Activated naive CD4-positive, alpha-beta T cell treated with Interleukin-2 at 50 U/mL for 16 hours (primary cell): ENCODE measurements around the gene DMD.
"Not testable (repeated sequence)": the region's sequence is repeated elsewhere in the genome, so short reads cannot be mapped to it uniquely, and the experiment has no call there.

Experiments used
- DNase-seq: peaks from one replicate; pipeline ENCODE4 v3.0.0-alpha.2; 2020

The DMD gene

DNA sequence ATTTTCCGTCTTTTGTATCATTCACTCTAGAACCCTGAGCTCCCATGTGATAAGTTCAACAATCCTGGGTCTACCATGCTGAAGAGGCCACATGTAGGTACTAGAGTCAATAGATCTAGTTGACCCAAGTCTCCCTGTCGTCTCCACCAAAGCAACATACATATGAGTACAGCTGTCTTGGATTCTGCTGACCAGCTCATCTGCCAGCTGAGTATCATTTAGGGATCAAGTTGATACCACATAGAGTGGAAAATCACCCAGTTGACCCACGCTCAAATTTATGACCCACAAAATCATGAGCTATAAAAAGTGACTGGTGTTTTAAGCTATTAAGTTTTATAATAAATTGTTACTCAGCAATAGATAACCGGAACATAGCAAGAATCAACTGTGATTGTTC, 61.8 kb downstream of the DMD start:
- DNase-seq = no peak

DNA sequence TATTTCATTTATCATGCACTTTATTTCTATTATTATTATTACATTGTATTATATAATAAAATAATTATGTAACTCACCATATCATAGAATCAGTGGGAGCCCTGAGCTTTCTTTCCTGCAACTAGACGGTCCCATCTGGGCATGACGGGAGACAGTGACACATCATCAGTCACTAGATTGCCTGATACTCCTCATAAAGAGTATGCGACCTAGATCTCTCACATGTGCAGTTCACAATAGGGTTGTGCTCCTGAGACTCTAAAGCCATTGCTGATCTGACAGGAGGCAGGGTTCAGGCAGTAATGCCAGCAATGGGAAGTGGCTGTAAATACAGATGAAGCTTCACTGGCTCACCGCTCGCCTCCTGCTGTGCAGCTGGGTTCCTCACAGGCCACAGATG, 62.3 kb downstream of the DMD start:
- no peak for DNase-seq

DNA sequence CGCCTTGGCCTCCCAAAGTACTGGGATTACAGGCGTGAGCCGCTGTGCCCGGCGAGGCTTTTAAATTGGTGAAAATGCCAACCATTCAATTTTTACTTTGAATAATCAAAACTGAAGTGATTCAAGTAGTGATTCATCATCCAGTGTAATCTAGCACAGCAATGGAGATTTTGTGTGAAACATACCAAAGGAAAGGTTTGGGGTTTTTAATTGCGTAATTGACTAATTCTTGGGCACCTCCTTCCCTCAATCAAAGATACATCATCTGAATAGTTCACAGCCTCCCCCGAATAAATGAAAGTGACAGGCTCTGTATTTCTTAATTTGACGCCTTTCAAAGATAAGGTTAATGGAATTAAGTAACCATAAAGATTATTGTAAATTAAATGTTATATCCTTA, 69.0 kb downstream of the DMD start:
- DNase-seq = no peak

DNA sequence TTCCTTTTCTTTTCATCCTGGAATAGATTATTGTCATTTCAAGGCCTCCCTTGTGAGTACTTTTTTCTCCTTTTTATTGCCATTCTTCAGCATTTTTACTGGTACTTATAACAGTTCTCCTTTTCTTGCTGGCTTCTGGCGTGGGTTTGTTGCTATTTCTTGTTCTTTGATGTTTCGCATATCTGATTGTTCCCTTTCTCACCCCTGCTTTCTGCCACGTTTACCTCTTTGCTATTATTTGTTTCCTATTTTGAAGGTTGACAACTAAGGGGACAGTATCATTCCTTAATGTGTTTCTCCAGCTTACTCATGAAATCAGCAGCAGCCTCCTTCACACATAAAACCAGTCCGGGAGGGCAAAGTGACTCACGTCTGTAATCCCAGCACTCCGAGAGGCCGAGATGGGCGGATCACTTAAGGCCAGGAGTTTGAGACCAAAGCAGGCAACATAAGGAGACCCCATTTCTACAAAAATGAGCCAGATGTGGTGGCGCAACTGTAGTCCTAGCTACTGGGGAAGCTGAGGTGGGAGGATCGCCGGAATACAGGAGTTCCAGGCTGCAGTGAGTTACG, 72.6 kb downstream of the DMD start:
- no peak for DNase-seq

DNA sequence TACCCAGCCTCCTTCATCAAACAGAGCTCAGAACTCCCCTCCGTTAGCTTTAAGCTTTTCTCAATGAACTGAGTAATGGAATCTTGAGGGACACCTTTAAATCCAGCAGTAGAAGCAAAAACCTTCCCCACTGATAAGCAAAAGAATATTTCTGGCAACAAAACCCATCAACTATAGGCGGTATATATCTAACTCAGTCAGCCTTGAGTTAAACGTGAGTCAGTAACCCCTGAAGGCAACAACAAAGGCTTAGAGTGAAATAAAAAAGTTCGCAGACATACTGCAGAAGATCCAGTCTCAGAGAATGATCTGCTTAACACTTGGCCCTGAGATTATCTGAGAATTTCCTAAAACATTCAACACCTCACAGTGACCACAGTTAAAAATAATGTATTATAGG, 77.2 kb downstream of the DMD start:
- DNase-seq = no peak

DNA sequence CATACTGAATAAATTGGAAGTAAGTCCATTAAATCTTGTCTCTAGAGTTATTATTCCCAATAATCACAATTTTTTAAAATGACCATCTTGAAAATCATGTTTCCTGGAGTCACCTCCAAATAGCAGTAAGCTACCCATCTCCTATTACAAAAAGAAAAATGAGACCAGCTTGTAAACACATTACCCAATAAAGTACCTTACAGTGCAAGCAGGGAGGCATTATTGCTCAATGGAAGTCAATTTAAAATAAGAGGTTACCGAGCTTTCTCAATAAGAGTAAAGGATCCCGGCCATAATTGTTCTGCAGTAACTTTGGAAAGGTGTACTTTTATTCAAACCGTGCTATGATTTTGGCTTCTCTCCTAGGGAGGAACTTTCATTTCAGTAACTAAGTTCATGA, 78.0 kb downstream of the DMD start:
- DNase-seq = no peak

DNA sequence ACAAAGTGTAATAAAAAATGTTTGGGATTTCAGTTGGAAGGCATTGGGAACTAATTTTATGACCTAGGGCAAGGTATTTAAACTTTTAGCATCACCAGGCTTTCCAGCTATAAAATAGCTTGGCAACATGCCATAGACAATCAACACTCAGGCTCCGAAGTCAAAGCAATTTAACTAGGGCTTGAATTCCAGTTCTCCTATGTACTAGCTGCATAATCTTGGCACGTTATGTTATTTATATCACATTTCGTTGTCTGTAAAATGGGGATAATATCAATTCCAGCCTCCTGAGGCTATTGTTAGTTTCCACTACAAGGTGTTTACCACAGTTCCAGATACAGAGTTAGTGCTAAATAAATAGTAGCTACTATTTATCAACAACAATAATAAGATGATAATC, 78.8 kb downstream of the DMD start:
- DNase-seq = no peak

DNA sequence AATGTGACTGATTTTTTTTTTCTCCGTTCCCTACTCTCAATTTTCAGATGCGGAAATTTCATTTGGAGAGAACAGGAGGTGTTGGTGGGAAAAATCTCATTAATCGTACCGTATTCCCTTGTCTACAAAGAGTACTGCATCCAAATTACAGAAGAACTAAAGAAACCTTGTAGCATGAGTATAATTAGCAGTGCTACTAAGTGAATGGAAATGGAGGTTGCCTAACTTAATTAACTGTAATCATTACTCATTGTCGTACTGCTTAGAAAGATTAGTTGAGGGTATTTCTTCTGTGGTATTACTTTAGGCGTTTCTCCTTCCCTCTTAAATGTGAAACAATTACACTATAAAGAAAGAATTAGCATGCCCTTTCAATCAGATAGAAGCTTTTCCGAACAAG, 81.7 kb downstream of the DMD start:
- DNase-seq = no peak

DNA sequence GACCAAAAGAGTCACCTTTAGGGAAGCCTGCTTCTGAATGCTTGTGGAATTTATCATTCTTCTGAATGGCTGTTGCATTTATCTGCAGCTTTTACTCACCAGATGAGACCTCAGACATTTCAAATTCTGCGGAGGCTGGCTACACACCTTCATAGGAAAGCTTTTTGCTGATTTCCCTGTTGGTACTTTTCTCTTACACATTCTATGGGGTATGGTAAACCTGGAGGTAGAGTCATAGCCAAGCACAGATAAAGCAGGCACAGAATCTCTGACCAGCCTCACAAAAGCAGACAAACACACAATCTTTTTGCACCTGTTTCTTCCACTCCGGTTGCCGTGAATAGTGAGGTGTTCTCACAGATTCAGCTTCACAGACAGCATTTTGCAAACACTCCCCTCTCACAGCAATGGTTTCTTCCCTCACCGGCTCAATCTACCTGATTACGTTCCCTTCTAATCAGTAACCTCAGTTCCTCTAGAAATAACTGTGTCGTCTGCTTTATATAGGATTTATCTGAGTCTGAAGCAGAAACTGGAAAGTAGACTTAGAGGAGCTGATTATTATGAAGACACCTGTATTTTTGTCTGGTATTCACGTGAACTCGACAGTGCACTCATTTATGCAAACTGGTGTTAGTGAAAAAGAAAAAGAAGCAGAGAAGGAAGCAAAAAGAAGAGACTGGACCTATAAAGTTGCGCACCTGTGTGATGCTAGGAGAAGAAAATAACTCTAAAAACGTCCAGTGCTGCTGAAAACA, 83.1 kb downstream of the DMD start:
- no peak for DNase-seq

DNA sequence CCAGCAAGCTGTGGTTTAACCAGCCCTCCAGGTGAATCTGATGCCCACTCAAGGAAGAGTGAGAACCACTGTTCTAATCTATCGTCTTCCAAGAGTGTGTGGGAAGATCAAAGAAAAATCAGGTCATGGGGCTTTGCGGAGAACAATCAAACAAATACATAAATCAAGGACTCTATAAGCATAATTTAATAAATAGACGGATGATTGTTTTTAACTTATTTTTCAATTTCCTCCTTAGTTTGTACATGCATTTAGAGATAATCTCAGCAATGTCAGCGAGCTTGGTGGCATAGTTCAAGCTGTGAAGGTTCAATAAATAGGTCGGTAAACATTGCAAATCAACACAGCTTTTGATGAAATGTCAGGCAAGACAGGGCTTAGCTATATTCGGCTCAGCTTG, 84.9 kb downstream of the DMD start:
- no peak for DNase-seq

DNA sequence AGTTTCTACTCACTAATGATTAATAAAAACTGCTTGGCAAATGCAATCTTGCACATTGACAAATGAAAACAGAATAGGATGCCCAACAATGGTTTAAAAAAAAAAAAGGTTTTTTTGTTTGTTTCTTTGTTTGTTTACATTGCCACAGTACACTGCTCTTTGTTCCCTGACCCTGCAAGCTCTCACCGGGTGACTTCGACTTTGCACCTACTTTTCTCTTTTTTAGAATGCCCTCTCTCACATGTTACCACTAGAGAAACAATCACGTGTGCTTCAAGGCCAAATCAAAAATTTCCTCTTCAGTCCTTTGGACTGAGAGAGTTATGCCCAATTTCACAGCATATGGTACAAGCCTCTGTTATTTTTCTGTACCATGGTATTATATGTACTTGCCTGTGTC, 101.5 kb downstream of the DMD start:
- no peak for DNase-seq

DNA sequence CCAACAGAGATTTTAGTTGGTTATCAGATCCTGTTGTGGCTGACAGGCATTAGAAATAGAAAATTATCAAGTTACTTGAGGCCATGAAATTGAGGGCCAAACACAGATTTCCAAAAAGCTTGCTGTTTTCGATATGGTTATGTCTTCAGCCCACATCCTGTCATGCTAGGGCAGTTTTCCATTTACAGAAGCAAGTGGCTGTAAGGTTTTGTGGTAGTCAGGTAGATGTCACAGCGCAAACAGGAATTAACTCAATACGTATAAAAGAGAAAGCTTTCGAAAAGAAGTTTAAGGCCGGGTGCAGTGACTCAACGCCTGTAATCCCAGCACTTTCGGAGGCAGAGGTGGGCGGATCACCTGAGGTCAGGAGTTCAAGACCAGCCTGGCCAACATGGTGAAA, 104.6 kb downstream of the DMD start:
- DNase-seq = no peak

DNA sequence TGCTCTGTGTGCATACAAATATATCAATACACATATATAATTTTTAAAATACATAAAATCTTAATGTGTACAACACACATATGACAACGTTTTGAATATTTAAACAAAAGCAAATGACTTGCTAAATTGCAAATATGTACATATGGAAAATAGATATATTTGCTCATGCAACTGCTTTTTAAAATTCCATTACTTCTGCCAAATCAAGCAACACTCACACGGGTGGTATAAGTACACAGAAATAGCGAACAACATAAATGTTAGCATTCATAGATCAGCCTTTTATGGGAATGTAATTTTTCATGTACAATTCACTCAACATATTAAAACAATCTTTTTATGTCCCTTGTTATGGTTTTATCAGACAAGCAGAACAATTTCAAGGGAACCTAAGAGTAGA, 116.3 kb downstream of the DMD start:
- no peak for DNase-seq

DNA sequence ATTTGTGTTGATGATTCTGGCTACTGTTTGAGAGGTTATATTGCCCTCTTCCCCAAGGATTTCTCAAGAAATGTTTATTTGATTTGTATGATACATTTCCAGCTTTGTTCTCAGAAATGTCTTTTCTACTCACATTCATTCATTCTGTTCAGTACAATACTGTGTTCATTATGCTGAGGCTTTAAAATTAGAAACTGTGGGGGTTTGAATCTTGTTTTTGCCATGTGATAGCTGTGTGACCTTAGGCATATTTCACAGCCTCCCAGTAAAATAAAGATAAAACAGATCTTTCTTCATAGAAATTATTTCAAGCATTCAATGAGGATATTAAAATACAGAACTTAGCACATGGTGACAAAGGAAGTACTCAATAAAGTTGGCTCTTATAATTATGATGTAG, 123.9 kb downstream of the DMD start:
- DNase-seq = no peak

DNA sequence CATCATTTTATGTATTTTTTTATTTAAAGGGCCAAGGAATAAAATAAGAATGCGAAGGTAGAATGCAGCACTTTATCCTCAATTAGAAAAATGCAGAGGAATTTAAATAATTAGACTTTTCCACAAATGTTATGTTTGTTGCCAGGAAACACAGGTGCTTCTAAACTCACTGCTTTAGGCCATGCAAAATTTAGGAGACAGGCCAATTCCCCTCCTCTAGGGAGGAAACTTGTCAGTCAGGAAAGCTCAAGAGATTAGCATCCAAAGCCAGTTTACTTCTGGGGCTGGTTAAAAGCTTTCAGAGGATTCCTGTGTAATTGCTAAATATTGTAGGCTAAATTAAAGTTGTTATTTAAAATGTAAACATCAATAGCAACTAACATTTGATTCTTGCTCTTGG, 124.5 kb downstream of the DMD start:
- DNase-seq = no peak

DNA sequence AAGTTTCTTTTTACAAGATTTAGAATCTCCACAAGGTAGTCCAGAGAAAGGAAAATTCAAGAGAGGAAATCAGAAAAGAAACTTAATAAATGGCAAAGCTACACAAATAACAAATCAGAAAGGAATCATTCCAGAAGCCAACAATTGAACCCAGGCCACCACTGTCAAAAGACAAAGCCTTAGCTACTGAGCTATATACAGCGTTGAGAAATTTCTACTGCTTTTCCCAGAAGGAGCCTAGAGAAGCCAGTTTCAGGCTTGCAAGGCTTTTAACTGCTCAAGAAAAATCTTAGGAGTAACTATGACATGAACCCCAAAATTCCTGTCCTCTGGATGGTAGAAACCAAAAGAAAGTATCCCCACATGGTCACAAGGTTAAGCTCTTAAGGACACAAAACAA, 129.0 kb downstream of the DMD start:
- DNase-seq = no peak

DNA sequence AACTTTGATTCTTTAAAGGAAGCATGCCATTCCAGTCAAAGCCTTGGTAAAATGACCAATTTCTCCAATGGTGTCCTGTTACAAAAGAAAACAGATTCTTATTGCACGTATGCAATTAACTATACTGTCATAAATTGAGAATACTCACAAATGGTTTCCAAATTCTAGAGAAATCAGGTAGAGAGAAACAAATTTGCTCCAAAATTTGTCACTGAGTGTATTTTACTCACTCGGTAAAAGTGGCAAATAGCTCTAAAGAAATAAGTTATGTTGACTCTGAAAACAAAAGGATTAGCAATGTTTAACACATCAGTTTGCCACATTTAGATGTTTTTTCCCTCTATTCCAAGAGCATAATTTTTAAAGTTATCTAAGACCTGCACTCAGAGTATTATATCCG, 133.1 kb downstream of the DMD start:
- no peak for DNase-seq

DNA sequence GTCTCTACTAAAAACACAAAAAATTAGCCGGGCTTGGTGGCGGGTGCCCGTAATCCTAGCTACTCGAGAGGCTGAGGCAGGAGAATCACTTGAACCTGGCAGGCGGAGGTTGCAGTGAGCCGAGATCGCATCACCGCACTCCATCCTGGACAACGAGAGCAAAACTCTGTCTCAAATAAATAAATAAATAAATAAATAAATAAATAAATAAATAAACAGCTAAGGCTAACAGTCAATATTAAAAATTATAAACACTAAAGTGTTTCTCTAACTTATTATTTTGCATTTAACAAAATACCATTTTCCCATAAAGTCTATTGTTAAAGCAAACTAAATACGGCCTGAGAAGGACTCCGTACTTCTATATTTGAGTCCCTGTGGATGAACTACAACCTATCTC, 137.7 kb downstream of the DMD start:
- DNase-seq = not testable (repeated sequence)

DNA sequence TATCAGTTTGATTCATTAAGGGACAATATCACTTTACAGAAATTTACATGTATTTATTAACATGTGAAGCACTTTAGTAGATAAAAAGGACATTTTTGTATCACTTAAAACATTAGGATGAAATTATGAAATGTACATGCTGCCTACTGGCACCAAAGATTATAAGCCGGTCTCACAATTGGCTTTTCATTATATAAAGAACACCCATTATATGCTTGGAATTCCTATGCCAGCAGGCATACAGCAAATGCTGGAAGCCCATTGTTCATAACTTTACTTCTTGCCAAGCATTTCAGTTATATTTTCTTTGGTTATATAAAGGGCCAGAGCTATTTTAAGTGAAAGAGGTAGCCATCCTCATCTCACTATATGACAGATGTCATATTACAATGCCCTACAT, 145.9 kb downstream of the DMD start:
- DNase-seq = no peak

DNA sequence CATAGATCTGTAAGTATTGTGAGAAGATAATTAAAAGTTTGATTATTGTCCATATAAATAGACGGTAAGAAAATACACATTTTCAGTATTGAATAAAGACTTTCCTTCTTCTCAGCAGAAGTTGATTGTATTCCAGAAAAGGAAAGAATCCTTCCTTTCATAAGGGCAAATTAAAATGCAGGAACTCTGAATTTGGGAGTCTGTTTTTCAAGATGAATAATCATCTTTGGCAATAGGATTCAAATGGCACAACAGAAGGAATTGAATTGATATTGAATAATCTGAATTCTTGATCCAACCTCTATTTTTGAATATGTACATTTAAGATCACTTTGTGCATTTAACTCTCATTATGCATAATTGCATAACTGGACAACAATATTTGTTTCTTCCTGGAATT, 149.3 kb downstream of the DMD start:
- DNase-seq = no peak

DNA sequence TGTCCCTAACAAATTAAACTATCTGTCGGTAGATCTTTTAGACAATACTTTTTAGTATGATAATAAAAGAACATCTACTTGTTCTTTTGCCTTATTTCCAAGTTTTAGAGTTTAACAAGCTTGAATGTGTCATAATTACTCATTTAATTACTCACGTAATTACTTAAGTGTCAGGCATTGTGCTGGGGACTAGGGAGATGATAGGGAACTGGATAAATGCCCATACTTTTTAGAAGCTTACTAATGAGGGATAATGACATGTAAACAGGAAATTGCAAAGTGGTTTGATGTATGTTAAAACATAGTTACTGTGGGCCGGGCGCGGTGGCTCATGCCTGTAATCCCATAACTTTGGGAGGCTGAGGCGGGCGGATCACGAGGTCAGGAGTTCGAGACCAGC, 158.3 kb downstream of the DMD start:
- DNase-seq = no peak

DNA sequence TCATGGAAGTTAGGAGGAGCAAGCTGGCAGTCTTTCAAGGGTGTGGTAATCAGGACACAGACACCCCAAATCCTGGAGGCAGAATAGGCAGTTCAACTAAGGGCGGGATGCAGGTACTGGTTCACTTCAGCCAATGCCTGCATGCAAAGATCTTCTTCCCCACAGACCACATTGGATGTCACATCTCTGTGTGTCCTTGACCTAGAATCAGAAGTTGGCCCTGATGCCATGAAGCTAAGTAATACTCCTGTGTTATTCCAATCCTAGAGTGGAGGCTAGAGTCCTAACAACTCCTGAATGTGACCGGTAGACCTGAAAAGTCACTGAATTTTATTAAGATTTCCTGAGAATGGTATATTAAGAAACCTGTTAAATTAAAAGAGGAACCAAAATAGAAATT, 165.5 kb downstream of the DMD start:
- DNase-seq = no peak

DNA sequence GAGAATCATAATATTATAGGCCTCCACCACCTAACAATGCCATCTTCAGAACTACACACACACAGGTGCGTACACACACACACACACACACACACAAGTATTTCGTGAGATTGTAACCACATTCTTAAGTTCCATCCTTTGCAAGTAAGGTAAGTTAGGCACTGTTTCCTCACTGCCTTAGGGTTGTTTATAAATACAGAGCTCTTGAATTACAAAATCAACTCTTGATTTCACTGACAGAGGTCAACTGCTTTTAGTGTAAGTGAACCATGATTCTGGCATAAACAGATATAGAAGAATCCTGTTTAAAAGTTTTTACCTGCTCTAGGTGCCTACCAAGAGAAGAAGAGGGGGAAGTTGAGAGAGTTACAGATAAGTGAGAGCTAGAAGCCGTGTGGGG, 166.1 kb downstream of the DMD start:
- DNase-seq = no peak

DNA sequence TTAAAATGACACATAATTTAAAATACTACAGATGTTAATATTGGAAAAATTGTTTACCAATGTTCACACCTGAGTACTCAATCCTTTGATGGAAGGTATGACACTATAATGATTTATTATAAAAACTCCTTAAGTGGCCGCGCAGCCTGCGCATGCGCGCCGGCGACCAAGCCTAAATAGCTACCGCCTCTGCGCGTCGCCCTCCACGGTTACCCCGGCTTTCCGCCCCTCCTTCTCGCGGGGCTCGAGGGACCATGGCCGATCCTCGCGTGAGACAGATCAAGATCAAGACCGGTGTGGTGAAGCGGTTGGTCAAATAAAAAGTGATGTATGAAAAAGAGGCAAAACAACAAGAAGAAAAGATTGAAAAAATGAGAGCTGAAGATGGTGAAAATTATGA, 170.2 kb downstream of the DMD start:
- no peak for DNase-seq

DNA sequence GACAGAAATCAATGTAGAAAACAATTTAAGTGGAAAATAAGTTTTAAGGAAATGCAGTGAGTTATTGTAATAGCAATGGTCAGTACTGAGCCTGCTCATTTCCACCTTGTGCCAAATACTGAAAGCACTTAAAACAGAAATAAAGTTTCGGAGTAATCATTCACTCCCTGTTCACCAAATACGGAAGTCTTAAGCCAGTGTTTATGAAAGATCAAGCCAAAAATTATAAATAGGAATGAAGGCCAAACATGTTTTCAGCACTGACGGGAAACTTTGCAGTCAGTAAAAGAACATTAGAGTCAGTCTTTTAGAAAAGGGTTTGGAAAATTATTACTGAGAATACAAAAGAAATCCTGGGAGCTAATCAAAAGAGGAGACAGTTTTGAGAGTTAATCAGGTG, 178.6 kb downstream of the DMD start:
- no peak for DNase-seq
